Neural cell (in vitro differentiated cells): ENCODE data around the gene RARS2.

Experiments
- POLR2AphosphoS5 ChIP-seq: IDR thresholded peaks from 2 replicates; pipeline ENCODE4 v1.6.1; 2012
- RAD21 ChIP-seq: fragments of 450-650 bp; conservative IDR thresholded peaks from 2 replicates; pipeline ENCODE4 v1.6.1; 2014; ENCODE audit warnings: antibody characterized with exemption, mild to moderate bottlenecking, moderate library complexity
- TAF1 ChIP-seq: IDR thresholded peaks from 2 replicates; pipeline ENCODE4 v1.6.1; 2012; ENCODE audit warnings: low read depth

DNA sequence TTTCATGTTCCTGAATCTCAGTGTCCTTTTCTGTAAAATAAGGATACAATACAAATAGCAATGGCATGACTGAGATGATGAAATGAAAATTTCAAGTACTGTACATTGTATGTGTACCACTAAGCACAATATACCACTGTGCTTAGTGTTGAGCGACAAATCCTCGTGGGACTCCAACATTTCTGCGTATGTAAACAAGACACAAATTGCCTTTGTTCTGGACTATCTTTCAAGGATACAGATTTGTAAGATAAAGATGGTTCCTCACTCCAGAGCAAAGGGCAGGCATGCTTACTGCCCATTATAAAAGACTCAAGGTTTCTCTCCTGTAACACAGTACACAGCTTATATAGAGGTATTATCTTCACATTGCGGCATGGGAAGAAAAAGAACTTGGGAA, 6.0 kb downstream of the RARS2 start:
- no peak for TF ChIP-seq TAF1
- TF ChIP-seq POLR2AphosphoS5 = no peak
- no peak for TF ChIP-seq RAD21
